Amniotic epithelial cell (primary cell): ENCODE results near the gene OGFOD3.
"Not testable (repeated sequence)": the region's sequence is repeated elsewhere in the genome, so short reads cannot be mapped to it uniquely, and the experiment has no call there.

Experiments
- DNase-seq: peaks from one replicate; pipeline ENCODE4 v3.0.0-alpha.2; 2010; ENCODE audit warnings: low read depth

OGFOD3 gene

GRCh38 chr17:82351713-82352488, 66.5 kb downstream of the OGFOD3 start:
- peak; percentile 85 for DNase-seq

- no peak for DNase-seq
Measured at GRCh38 chr17:82351254-82351712, 67.1 kb downstream of the OGFOD3 start.

- DNase-seq, result no peak
Measured at GRCh38 chr17:82350182-82351030, 68.0 kb downstream of the OGFOD3 start.

GRCh38 chr17:82349287-82349701, 69.1 kb downstream of the OGFOD3 start:
- DNase-seq, result peak; percentile 48

- DNase-seq, result no peak
Measured at GRCh38 chr17:82348866-82349265, 69.5 kb downstream of the OGFOD3 start.

GRCh38 chr17:82348434-82348833, 70.0 kb downstream of the OGFOD3 start:
- no peak for DNase-seq

- not testable (repeated sequence) for DNase-seq
Measured at GRCh38 chr17:82347994-82348393, 70.4 kb downstream of the OGFOD3 start.

- DNase-seq, result no peak
Measured at GRCh38 chr17:82346342-82347300, 71.8 kb downstream of the OGFOD3 start.

- no peak for DNase-seq
Measured at GRCh38 chr17:82345151-82345976, 73.0 kb downstream of the OGFOD3 start.

- DNase-seq, result no peak
Measured at GRCh38 chr17:82344175-82344907, 74.0 kb downstream of the OGFOD3 start.

- no peak for DNase-seq
Measured at GRCh38 chr17:82343560-82343959, 74.8 kb downstream of the OGFOD3 start.

GRCh38 chr17:82342361-82343079, 75.9 kb downstream of the OGFOD3 start:
- no peak for DNase-seq

GRCh38 chr17:82339634-82340580, 78.5 kb downstream of the OGFOD3 start:
- no peak for DNase-seq
